ENCODE measurements around the gene PDGFRB. TPM values are rescaled to one million over a fixed set of nuclear protein-coding genes. Genes with fewer than 3 reads are reported as not detected.

PDGFRB gene
- total and polyA plus RNA-seq, 10 of the 15 experiments (the other 5 are each of a cell fraction or from before 2014, with no cell fraction given), result 0.02 to 3.0 (median 1.0) TPM

GRCh38 chr5:150125334-150125733 is 30.3 kb downstream of the PDGFRB start:
- in situ Hi-C loops (cut with MboI), result loop anchor here (5.0 kb wide), 1 partner anchor 97 kb away; no protein-coding TSS in a partner anchor
- no peaks in the 10 kb centered on the region for H3K79me2 ChIP-seq (ENCODE audit: control insufficient read depth, insufficient read depth, low read length)
- H2AFZ ChIP-seq (ENCODE audit: control insufficient read depth, low read depth, low read length), result no peak overlapping the region
- no peak for TF ChIP-seq CHD4 (IDR thresholded peaks at IDR 0.05)
- TF ChIP-seq ZBED1 (IDR thresholded peaks at IDR 0.05; ENCODE audit: borderline replicate concordance), result no peak
- TF ChIP-seq CHD1 (IDR thresholded peaks at IDR 0.05; ENCODE audit: low read depth, low read length), result no peak
- no peak for TF ChIP-seq ETV6 (conservative IDR thresholded peaks at IDR 0.05 in 1 of 2, IDR thresholded peaks at IDR 0.05 in 1 of 2; ENCODE audit: borderline replicate concordance in 1 of 2, low read depth in 1 of 2)
- no peak for TF ChIP-seq SUZ12 (IDR thresholded peaks at IDR 0.05; ENCODE audit: unreplicated experiment)
- TF ChIP-seq PAX8 (IDR thresholded peaks at IDR 0.05), result no peak
- TF ChIP-seq, protein P1, sequence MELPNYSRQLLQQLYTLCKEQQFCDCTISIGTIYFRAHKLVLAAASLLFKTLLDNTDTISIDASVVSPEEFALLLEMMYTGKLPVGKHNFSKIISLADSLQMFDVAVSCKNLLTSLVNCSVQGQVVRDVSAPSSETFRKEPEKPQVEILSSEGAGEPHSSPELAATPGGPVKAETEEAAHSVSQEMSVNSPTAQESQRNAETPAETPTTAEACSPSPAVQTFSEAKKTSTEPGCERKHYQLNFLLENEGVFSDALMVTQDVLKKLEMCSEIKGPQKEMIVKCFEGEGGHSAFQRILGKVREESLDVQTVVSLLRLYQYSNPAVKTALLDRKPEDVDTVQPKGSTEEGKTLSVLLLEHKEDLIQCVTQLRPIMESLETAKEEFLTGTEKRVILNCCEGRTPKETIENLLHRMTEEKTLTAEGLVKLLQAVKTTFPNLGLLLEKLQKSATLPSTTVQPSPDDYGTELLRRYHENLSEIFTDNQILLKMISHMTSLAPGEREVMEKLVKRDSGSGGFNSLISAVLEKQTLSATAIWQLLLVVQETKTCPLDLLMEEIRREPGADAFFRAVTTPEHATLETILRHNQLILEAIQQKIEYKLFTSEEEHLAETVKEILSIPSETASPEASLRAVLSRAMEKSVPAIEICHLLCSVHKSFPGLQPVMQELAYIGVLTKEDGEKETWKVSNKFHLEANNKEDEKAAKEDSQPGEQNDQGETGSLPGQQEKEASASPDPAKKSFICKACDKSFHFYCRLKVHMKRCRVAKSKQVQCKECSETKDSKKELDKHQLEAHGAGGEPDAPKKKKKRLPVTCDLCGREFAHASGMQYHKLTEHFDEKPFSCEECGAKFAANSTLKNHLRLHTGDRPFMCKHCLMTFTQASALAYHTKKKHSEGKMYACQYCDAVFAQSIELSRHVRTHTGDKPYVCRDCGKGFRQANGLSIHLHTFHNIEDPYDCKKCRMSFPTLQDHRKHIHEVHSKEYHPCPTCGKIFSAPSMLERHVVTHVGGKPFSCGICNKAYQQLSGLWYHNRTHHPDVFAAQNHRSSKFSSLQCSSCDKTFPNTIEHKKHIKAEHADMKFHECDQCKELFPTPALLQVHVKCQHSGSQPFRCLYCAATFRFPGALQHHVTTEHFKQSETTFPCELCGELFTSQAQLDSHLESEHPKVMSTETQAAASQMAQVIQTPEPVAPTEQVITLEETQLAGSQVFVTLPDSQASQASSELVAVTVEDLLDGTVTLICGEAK (IDR thresholded peaks at IDR 0.05; ENCODE audit: borderline replicate concordance), result no peak
- TF ChIP-seq ZBTB4 (CRISPR knock-in tag; IDR thresholded peaks at IDR 0.05), result no peak
- no peak for TF ChIP-seq CEBPB (IDR thresholded peaks at IDR 0.05; ENCODE audit: borderline replicate concordance in 1 of 2, low read depth in 2 of 2, low read length in 2 of 2)
- TF ChIP-seq HCFC1 (IDR thresholded peaks at IDR 0.05; ENCODE audit: low read length), result no peak
- TF ChIP-seq EP300 (IDR thresholded peaks at IDR 0.05; ENCODE audit: borderline replicate concordance in 1 of 2, control insufficient read depth in 1 of 2, low read depth in 2 of 2, low read length in 2 of 2), result no peak
- no peak for TF ChIP-seq ASH2L (IDR thresholded peaks at IDR 0.05; ENCODE audit: borderline replicate concordance, low read depth)
- TF ChIP-seq RBBP5 (conservative IDR thresholded peaks at IDR 0.05), result no peak
- TF ChIP-seq, protein P2, sequence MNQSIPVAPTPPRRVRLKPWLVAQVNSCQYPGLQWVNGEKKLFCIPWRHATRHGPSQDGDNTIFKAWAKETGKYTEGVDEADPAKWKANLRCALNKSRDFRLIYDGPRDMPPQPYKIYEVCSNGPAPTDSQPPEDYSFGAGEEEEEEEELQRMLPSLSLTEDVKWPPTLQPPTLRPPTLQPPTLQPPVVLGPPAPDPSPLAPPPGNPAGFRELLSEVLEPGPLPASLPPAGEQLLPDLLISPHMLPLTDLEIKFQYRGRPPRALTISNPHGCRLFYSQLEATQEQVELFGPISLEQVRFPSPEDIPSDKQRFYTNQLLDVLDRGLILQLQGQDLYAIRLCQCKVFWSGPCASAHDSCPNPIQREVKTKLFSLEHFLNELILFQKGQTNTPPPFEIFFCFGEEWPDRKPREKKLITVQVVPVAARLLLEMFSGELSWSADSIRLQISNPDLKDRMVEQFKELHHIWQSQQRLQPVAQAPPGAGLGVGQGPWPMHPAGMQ (IDR thresholded peaks at IDR 0.05; ENCODE audit: borderline replicate concordance), result no peak
- TF ChIP-seq SP1 (IDR thresholded peaks at IDR 0.05; ENCODE audit: low read depth, low read length), result no peak
- no peak for TF ChIP-seq CREM (IDR thresholded peaks at IDR 0.05; ENCODE audit: low read depth)
- no peak for TF ChIP-seq ZNF24 (IDR thresholded peaks at IDR 0.05)
- no peak overlapping the region for H3K27ac ChIP-seq (ENCODE audit: control insufficient read depth, insufficient read depth)
- H3K27me3 ChIP-seq (replicated peaks in 1 of 2; ENCODE audit: control insufficient read depth in 2 of 2, insufficient read depth in 2 of 2, low read length in 1 of 2), result no peaks in the 10 kb centered on the region
- ChIA-PET SMC1A (ENCODE audit: uncharacterized antibody, unreplicated experiment) (no interaction called here), CTCF (interaction anchor here (1.0 to 1.9 kb wide), 2 partner anchors 93 to 158 kb away, joined by 3 to 8 read pairs; no protein-coding TSS in a partner anchor), RAD21 (ENCODE audit: unreplicated experiment) (no interaction called here), POLR2A (no interaction called here)
- WGBS (ENCODE audit: insufficient coverage, insufficient replicate concordance, low lambda C conversion rate, missing lambda C conversion rate), result 63% methylated on average over 10 of the region's 10 CpGs
- no peaks in the 10 kb centered on the region for H3K4me1 ChIP-seq (ENCODE audit: control insufficient read depth, insufficient read depth, low read length)
- H3K36me3 ChIP-seq (ENCODE audit: control insufficient read depth in 2 of 2, insufficient read depth in 2 of 2, low read length in 1 of 2), result no peaks in the 10 kb centered on the region
- intact Hi-C loops (cut with micrococcal nuclease; ENCODE audit: unreplicated experiment), result no loop called here
- DNase-seq (ENCODE audit: low read depth, low spot score) (no peak), ATAC-seq (no peak), FAIRE-seq (no peak)
- H3K9me3 ChIP-seq (replicated peaks; ENCODE audit: control insufficient read depth, insufficient read depth, low read length), result no peaks in the 10 kb centered on the region
- H3K9ac ChIP-seq (ENCODE audit: control insufficient read depth, insufficient read depth, low read length), result no peak overlapping the region
- no peaks in the 10 kb centered on the region for H4K20me1 ChIP-seq (ENCODE audit: control insufficient read depth, insufficient read depth)
- H3K4me2 ChIP-seq (ENCODE audit: control insufficient read depth, insufficient read depth), result no peak overlapping the region
- no TSS peak for BruUV-seq (replicated peaks)
- no peak overlapping the region for H3K4me3 ChIP-seq
